Immature natural killer cell (primary cell): Measurements from ENCODE around the gene NR1D1. TPM values are rescaled to one million over a fixed set of nuclear protein-coding genes. Genes with fewer than 3 reads are reported as not detected.

Experiments used
- DNase-seq, 3 donors: peaks; one replicate each; pipeline ENCODE4 v3.0.0; 2022; ENCODE audit warnings: mixed read lengths in 1 of 3
- H3K27ac Mint-ChIP-seq, 6 donors: one replicate each; pipeline ENCODE4 v1.8.0; 2020; ENCODE audit warnings: mixed read lengths in 6 of 6, mild to moderate bottlenecking in 5 of 6, inconsistent platforms in 4 of 6, moderate library complexity in 3 of 6
- H3K27me3 Mint-ChIP-seq, 3 donors: one replicate each; pipeline ENCODE4 v1.8.0; 2020 to 2021; ENCODE audit warnings: low read depth in 3 of 3, mild to moderate bottlenecking in 3 of 3, mixed read lengths in 3 of 3, moderate library complexity in 3 of 3, inconsistent platforms in 1 of 3
- H3K36me3 Mint-ChIP-seq, 3 donors: one replicate each; pipeline ENCODE4 v1.8.0; 2020; ENCODE audit warnings: mixed read lengths in 3 of 3, inconsistent platforms in 2 of 3, mild to moderate bottlenecking in 2 of 3
- H3K4me1 Mint-ChIP-seq, 2 donors: one replicate each; pipeline ENCODE4 v1.8.0; 2020; ENCODE audit warnings: inconsistent platforms in 2 of 2, mild to moderate bottlenecking in 2 of 2, mixed read lengths in 2 of 2, moderate library complexity in 1 of 2
- H3K4me3 Mint-ChIP-seq, 5 donors: one replicate each; pipeline ENCODE4 v1.8.0; 2020; ENCODE audit warnings: mild to moderate bottlenecking in 5 of 5, mixed read lengths in 5 of 5, inconsistent platforms in 3 of 5, moderate library complexity in 3 of 5
- H3K9me3 Mint-ChIP-seq, 6 donors: one replicate each; pipeline ENCODE4 v1.8.0; 2020; ENCODE audit warnings: mild to moderate bottlenecking in 6 of 6, mixed read lengths in 6 of 6, inconsistent platforms in 4 of 6, moderate library complexity in 3 of 6
- polyA plus RNA-seq, 3 donors: library from polyadenylated mRNA; unstranded; fragments of 300-500 nt; fragmentation: Illumina TruSeq; gene quantifications; one replicate each; pipeline ENCODE4 v1.2.3, GENCODE V29; 2021

The NR1D1 gene
- polyA plus RNA-seq, 3 donors from 2014 or later: 0.49 to 2.8 TPM; not detected in 1

- peak overlapping the region in 5 of 6 donors; percentile 51 to 84 (median 74) for H3K27ac Mint-ChIP-seq
- H3K4me3 Mint-ChIP-seq: peak overlapping the region in 2 of 5 donors; percentile 25 to 29
- H3K4me1 Mint-ChIP-seq: peaks cover 74 to 77% of the 10 kb centered on the region in 2 donors
- DNase-seq: no peak
- no peaks in the 10 kb centered on the region for H3K9me3 Mint-ChIP-seq
- H3K36me3 Mint-ChIP-seq: no peaks in the 10 kb centered on the region
- peaks cover 10 to 15% (median 11%) of the 10 kb centered on the region in 3 donors for H3K27me3 Mint-ChIP-seq
Observed at GRCh38 chr17:40065769-40066510, 34.4 kb downstream of the NR1D1 start.

GRCh38 chr17:40064971-40065768 is 35.2 kb downstream of the NR1D1 start:
- H3K27me3 Mint-ChIP-seq: peaks cover 10 to 15% (median 11%) of the 10 kb centered on the region in 3 donors
- H3K9me3 Mint-ChIP-seq: no peaks in the 10 kb centered on the region
- H3K4me3 Mint-ChIP-seq: peak overlapping the region; percentile 86 to 94 (median 92)
- no peak for DNase-seq
- peak overlapping the region; percentile 64 to 89 (median 87) for H3K27ac Mint-ChIP-seq
- no peaks in the 10 kb centered on the region for H3K36me3 Mint-ChIP-seq
- peaks cover 66 to 69% of the 10 kb centered on the region in 2 donors for H3K4me1 Mint-ChIP-seq

GRCh38 chr17:40063901-40064531 is 36.4 kb downstream of the NR1D1 start:
- peak overlapping the region in 5 of 6 donors; percentile 83 to 89 (median 87) for H3K27ac Mint-ChIP-seq
- peaks cover 6 to 11% (median 10%) of the 10 kb centered on the region in 3 donors for H3K27me3 Mint-ChIP-seq
- peaks cover 54 to 58% of the 10 kb centered on the region in 2 donors for H3K4me1 Mint-ChIP-seq
- no peaks in the 10 kb centered on the region for H3K36me3 Mint-ChIP-seq
- no peaks in the 10 kb centered on the region for H3K9me3 Mint-ChIP-seq
- no peak for DNase-seq
- H3K4me3 Mint-ChIP-seq: peak overlapping the region; percentile 86 to 94 (median 92)

- Mint-ChIP-seq H3K27ac (peak overlapping the region in 5 of 6 donors; percentile 83 to 89 (median 87)), H3K27me3 (peaks cover 2 to 6% (median 6%) of the 10 kb centered on the region in 3 donors), H3K36me3 (no peaks in the 10 kb centered on the region), H3K4me1 (peaks cover 47 to 50% of the 10 kb centered on the region in 2 donors), H3K4me3 (peak overlapping the region; percentile 86 to 94 (median 92)), H3K9me3 (no peaks in the 10 kb centered on the region)
- peak; percentile 34 to 43 (median 43) for DNase-seq
Observed at GRCh38 chr17:40063187-40063771, 37.1 kb downstream of the NR1D1 start.

- DNase-seq: peak; percentile 69 to 77 (median 76)
- no peaks in the 10 kb centered on the region for H3K36me3 Mint-ChIP-seq
- H3K4me3 Mint-ChIP-seq: peak within 1 kb of the TSS; percentile 88 to 94 (median 92)
- peaks cover 40 to 43% of the 10 kb centered on the region in 2 donors for H3K4me1 Mint-ChIP-seq
- peak within 1 kb of the TSS; percentile 73 to 89 (median 86) for H3K27ac Mint-ChIP-seq
- no peaks in the 10 kb centered on the region for H3K9me3 Mint-ChIP-seq
- peaks cover 2 to 8% (median 6%) of the 10 kb centered on the region in 3 donors for H3K27me3 Mint-ChIP-seq
Observed at GRCh38 chr17:40062329-40063186, 37.8 kb downstream of the NR1D1 start, which contains the start of gene THRA. Gene THRA (plus strand): TSS chr17:40062965. CDS start chr17:40074489, 11,524 bp downstream.

- Mint-ChIP-seq H3K4me1 (peaks cover 33 to 34% of the 10 kb centered on the region in 2 donors), H3K9me3 (no peaks in the 10 kb centered on the region), H3K4me3 (peak overlapping the region; percentile 86 to 91 (median 88)), H3K36me3 (no peaks in the 10 kb centered on the region), H3K27me3 (peaks cover 2 to 8% (median 6%) of the 10 kb centered on the region in 3 donors), H3K27ac (peak overlapping the region in 5 of 6 donors; percentile 73 to 87 (median 80))
- no peak for DNase-seq
Observed at GRCh38 chr17:40061609-40062038, 38.8 kb downstream of the NR1D1 start.

GRCh38 chr17:40060887-40061608 is 39.3 kb downstream of the NR1D1 start:
- peak overlapping the region; percentile 86 to 91 (median 88) for H3K4me3 Mint-ChIP-seq
- H3K4me1 Mint-ChIP-seq: peaks cover 31 to 33% of the 10 kb centered on the region in 2 donors
- peak overlapping the region in 2 of 6 donors; percentile 45 to 46 for H3K27ac Mint-ChIP-seq
- H3K9me3 Mint-ChIP-seq: no peaks in the 10 kb centered on the region
- H3K27me3 Mint-ChIP-seq: peaks cover 2 to 8% (median 6%) of the 10 kb centered on the region in 3 donors
- no peaks in the 10 kb centered on the region for H3K36me3 Mint-ChIP-seq
- DNase-seq: no peak

GRCh38 chr17:40059729-40060475 is 40.5 kb downstream of the NR1D1 start:
- Mint-ChIP-seq H3K4me1 (peaks cover 23 to 27% of the 10 kb centered on the region in 2 donors), H3K27ac (no peak overlapping the region), H3K36me3 (no peaks in the 10 kb centered on the region), H3K27me3 (peaks cover 2 to 8% (median 6%) of the 10 kb centered on the region in 3 donors), H3K9me3 (no peaks in the 10 kb centered on the region), H3K4me3 (peak overlapping the region in 1 of 5 donors; percentile 20)
- DNase-seq: no peak

GRCh38 chr17:40058865-40059264 is 41.5 kb downstream of the NR1D1 start:
- no peak for DNase-seq
- H3K27ac Mint-ChIP-seq: no peak overlapping the region
- peaks cover 4 to 11% (median 8%) of the 10 kb centered on the region in 3 donors for H3K27me3 Mint-ChIP-seq
- H3K9me3 Mint-ChIP-seq: no peaks in the 10 kb centered on the region
- no peak overlapping the region for H3K4me3 Mint-ChIP-seq
- peaks cover 23 to 27% of the 10 kb centered on the region in 2 donors for H3K4me1 Mint-ChIP-seq
- peaks cover 0 to 4% (median 3%) of the 10 kb centered on the region in 3 donors for H3K36me3 Mint-ChIP-seq

GRCh38 chr17:40058186-40058784 is 42.1 kb downstream of the NR1D1 start:
- Mint-ChIP-seq H3K4me3 (no peak overlapping the region), H3K36me3 (peaks cover 0 to 4% (median 3%) of the 10 kb centered on the region in 3 donors), H3K4me1 (peaks cover 21 to 27% of the 10 kb centered on the region in 2 donors), H3K27me3 (peaks cover 4 to 13% (median 5%) of the 10 kb centered on the region in 3 donors), H3K27ac (no peak overlapping the region), H3K9me3 (no peaks in the 10 kb centered on the region)
- DNase-seq: no peak
